Ishikawa (cell line): Measurements from ENCODE around the gene SPON1.

ENCODE experiments used
- CREB1 ChIP-seq: IDR thresholded peaks from 2 replicates; pipeline ENCODE4 v1.6.1; 2012; ENCODE audit warnings: low read depth
- EGR1 ChIP-seq: IDR thresholded peaks from 2 replicates; pipeline ENCODE4 v1.6.1; 2012
- EP300 ChIP-seq: IDR thresholded peaks from 2 replicates; pipeline ENCODE4 v1.6.1; 2012; ENCODE audit warnings: borderline replicate concordance
- FOXM1 ChIP-seq: IDR thresholded peaks from 2 replicates; pipeline ENCODE4 v1.6.1; 2012; ENCODE audit warnings: low read depth, borderline replicate concordance
- MAX ChIP-seq: IDR thresholded peaks from 2 replicates; pipeline ENCODE4 v1.6.1; 2012
- NFIC ChIP-seq: IDR thresholded peaks from 2 replicates; pipeline ENCODE4 v1.6.1; 2012
- RAD21 ChIP-seq: IDR thresholded peaks from 2 replicates; pipeline ENCODE4 v1.6.1; 2012; ENCODE audit warnings: low read depth
- REST ChIP-seq: IDR thresholded peaks from 2 replicates; pipeline ENCODE4 v1.6.1; 2012; ENCODE audit warnings: low read depth, mild to moderate bottlenecking
- TEAD4 ChIP-seq: IDR thresholded peaks from 2 replicates; pipeline ENCODE4 v1.6.1; 2012
- YY1 ChIP-seq: IDR thresholded peaks from 2 replicates; pipeline ENCODE4 v1.6.1; 2012; ENCODE audit warnings: low read depth
- ZBTB7A ChIP-seq: IDR thresholded peaks from 2 replicates; pipeline ENCODE4 v1.6.1; 2012; ENCODE audit warnings: low read depth

GRCh38 chr11:14045417-14045816 lies 82.9 kb downstream of the SPON1 start:
- no peak for TF ChIP-seq CREB1
- TF ChIP-seq MAX, result no peak
- TF ChIP-seq REST, result no peak
- TF ChIP-seq TEAD4, result no peak
- TF ChIP-seq NFIC, result no peak
- no peak for TF ChIP-seq YY1
- TF ChIP-seq RAD21, result no peak
- no peak for TF ChIP-seq ZBTB7A
- TF ChIP-seq FOXM1, result no peak
- TF ChIP-seq EGR1, result no peak
- TF ChIP-seq EP300, result no peak
